ENCODE data around the gene TMEM143.

Gene TMEM143

GRCh38 chr19:48330012-48330681, 33.6 kb downstream of the TMEM143 start:
- peak overlapping the region; percentile 55 for H3K4me3 ChIP-seq (ENCODE audit: low read depth, low read length)
- no peak for TF ChIP-seq CTCF (IDR thresholded peaks at IDR 0.05; ENCODE audit: insufficient read depth, low read depth, low read length, missing control alignments)
- peak; percentile 95 for DNase-seq (ENCODE audit: low read depth)

- H3K4me3 ChIP-seq (ENCODE audit: low read depth, low read length) = peak overlapping the region; percentile 55
- TF ChIP-seq CTCF (IDR thresholded peaks at IDR 0.05; ENCODE audit: insufficient read depth, low read depth, low read length, missing control alignments) = no peak
- DNase-seq (ENCODE audit: low read depth) = peak; percentile 77
Measured at GRCh38 chr19:48329167-48329891, 34.4 kb downstream of the TMEM143 start.

- no peak for TF ChIP-seq CTCF (IDR thresholded peaks at IDR 0.05; ENCODE audit: insufficient read depth, low read depth, low read length, missing control alignments)
- DNase-seq (ENCODE audit: low read depth) = peak; percentile 85
Measured at GRCh38 chr19:48325265-48325910, 38.4 kb downstream of the TMEM143 start, which contains the start of gene EMP3. TSS of gene EMP3 (plus strand) at chr19:48325552. CDS start at chr19:48326845, 1,293 bp downstream.

GRCh38 chr19:48321622-48322591, 41.8 kb downstream of the TMEM143 start:
- peak; percentile 100 for DNase-seq (ENCODE audit: low read depth)
- H3K4me3 ChIP-seq (ENCODE audit: low read depth, low read length) = peak overlapping the region; percentile 89
- no peak for TF ChIP-seq CTCF (IDR thresholded peaks at IDR 0.05; ENCODE audit: insufficient read depth, low read depth, low read length, missing control alignments)

More at GRCh38 chr19:48325265-48325910, 38.4 kb downstream of the TMEM143 start, which contains the start of gene EMP3:
- H3K4me3 ChIP-seq (ENCODE audit: low read depth, low read length) = peak within 1 kb of the TSS; percentile 83

- H3K4me3 ChIP-seq (ENCODE audit: low read depth, low read length) = peak overlapping the region; percentile 70
- DNase-seq (ENCODE audit: low read depth) = peak; percentile 98
- TF ChIP-seq CTCF (IDR thresholded peaks at IDR 0.05; ENCODE audit: insufficient read depth, low read depth, low read length, missing control alignments) = no peak
Measured at GRCh38 chr19:48321372-48321621, 42.4 kb downstream of the TMEM143 start.

All from GM12865 (cell line).